Activated CD4-positive, alpha-beta T cell treated with anti-CD3 and anti-CD28 coated beads, Interleukin-2, amount 10 ng/mL, durations not matched to agents 24 days and 14 days (primary cell): ENCODE measurements around the gene RHOV. TPM values are rescaled to one million over a fixed set of nuclear protein-coding genes. Genes with fewer than 3 reads are reported as not detected.

Source experiments
- total RNA-seq: library from RNA; stranded (reverse); gene quantifications from 2 replicates; pipeline ENCODE4 v1.2.3, GENCODE V29; 2022

The RHOV gene
- total RNA-seq, 1 donor from 2014 or later = 1.0 TPM

Other genes starting within 250 kb of the RHOV start
- 67.5 and 70.3 TPM in 2 replicates for gene RAD51, start 179.1 kb downstream of the RHOV start, total RNA-seq
- 36.1 and 38.9 TPM in 2 replicates for gene RMDN3, start 119.0 kb downstream of the RHOV start, total RNA-seq
- gene GCHFR, start 110.2 kb downstream of the RHOV start, total RNA-seq = 34.7 and 37.2 TPM in 2 replicates
- gene C15orf62, start 104.3 kb downstream of the RHOV start, total RNA-seq = 0.43 and 0.51 TPM in 2 replicates
- gene ZFYVE19, start 67.1 kb downstream of the RHOV start, total RNA-seq = 35.6 and 37.6 TPM in 2 replicates
- 53.8 and 54.3 TPM in 2 replicates for gene DNAJC17, start 66.8 kb downstream of the RHOV start, total RNA-seq
- not detected in 2 replicates for gene PPP1R14D, start 45.5 kb downstream of the RHOV start, total RNA-seq
- gene SPINT1, start 30.2 kb downstream of the RHOV start, total RNA-seq = 11.3 and 12.9 TPM in 2 replicates
- 11.2 and 11.3 TPM in 2 replicates for gene VPS18, start 20.2 kb upstream of the RHOV start, total RNA-seq
- 0.33 TPM in 1 of 2 replicates, not detected in the other for gene DLL4, start 55.1 kb upstream of the RHOV start, total RNA-seq
- gene CHAC1, start 79.2 kb upstream of the RHOV start, total RNA-seq = 8.4 and 9.8 TPM in 2 replicates
- 33.1 and 37.2 TPM in 2 replicates for gene INO80, start 242.0 kb upstream of the RHOV start, total RNA-seq